Measurements from ENCODE around the gene KSR1.

KSR1 gene

GRCh38 chr17:27602721-27603420 lies 146.6 kb downstream of the KSR1 start:
- no peak overlapping the region for H3K4me3 ChIP-seq (ENCODE audit: low read depth, low read length)
- TF ChIP-seq CTCF (IDR thresholded peaks at IDR 0.05; ENCODE audit: control insufficient read depth, extremely low read depth, insufficient read depth) = peak; percentile 95
- peak; percentile 25 for DNase-seq (ENCODE audit: low read depth)

- no peak overlapping the region for H3K4me3 ChIP-seq (ENCODE audit: low read depth, low read length)
Observed at GRCh38 chr17:27603421-27603770, 147.1 kb downstream of the KSR1 start.

GRCh38 chr17:27603880-27604794 lies 147.9 kb downstream of the KSR1 start:
- no peak for DNase-seq (ENCODE audit: low read depth)
- no peak overlapping the region for H3K4me3 ChIP-seq (ENCODE audit: low read depth, low read length)
- no peak for TF ChIP-seq CTCF (IDR thresholded peaks at IDR 0.05; ENCODE audit: control insufficient read depth, extremely low read depth, insufficient read depth)

More at GRCh38 chr17:27603421-27603770, 147.1 kb downstream of the KSR1 start:
- TF ChIP-seq CTCF (IDR thresholded peaks at IDR 0.05; ENCODE audit: control insufficient read depth, extremely low read depth, insufficient read depth) = no peak
- DNase-seq (ENCODE audit: low read depth) = no peak

GRCh38 chr17:27605409-27605808 lies 149.2 kb downstream of the KSR1 start:
- TF ChIP-seq CTCF (IDR thresholded peaks at IDR 0.05; ENCODE audit: control insufficient read depth, extremely low read depth, insufficient read depth) = no peak
- DNase-seq (ENCODE audit: low read depth) = no peak
- H3K4me3 ChIP-seq (ENCODE audit: low read depth, low read length) = no peak overlapping the region

- H3K4me3 ChIP-seq (ENCODE audit: low read depth, low read length) = no peak overlapping the region
- no peak for TF ChIP-seq CTCF (IDR thresholded peaks at IDR 0.05; ENCODE audit: control insufficient read depth, extremely low read depth, insufficient read depth)
- DNase-seq (ENCODE audit: low read depth) = no peak
Observed at GRCh38 chr17:27607521-27608091, 151.4 kb downstream of the KSR1 start.

- DNase-seq (ENCODE audit: low read depth) = no peak
- no peak for TF ChIP-seq CTCF (IDR thresholded peaks at IDR 0.05; ENCODE audit: control insufficient read depth, extremely low read depth, insufficient read depth)
- H3K4me3 ChIP-seq (ENCODE audit: low read depth, low read length) = no peak overlapping the region
Observed at GRCh38 chr17:27608328-27609230, 152.3 kb downstream of the KSR1 start.
